K562 (cell line): Measurements from ENCODE around the gene CPA4. TPM values are rescaled to one million over a fixed set of nuclear protein-coding genes. Genes with fewer than 3 reads are reported as not detected.
A peak's percentile ranks its signal among the peaks of the same experiment; 100 is the strongest.

Experiments used
- ATAC-seq: fragments of 200-7000 bp; cut with Tn5 transposase; 3 replicates; pipeline ENCODE4 v1.9.1; 2020; ENCODE audit warnings: moderate library complexity
- BruUV-seq: library from RNA; stranded (reverse); fragments of 400-500 nt; replicated peaks from 2 replicates; lab custom pipeline; 2021; lab: Mats Ljungman, UMichigan
- CTCF ChIA-PET: fragments of 300-600 bp; formaldehyde crosslinking; extraction: SDS; loops from one replicate; lab custom pipeline; 2021; ENCODE audit warnings: low intra/inter-chr PET ratio; lab: Yijun Ruan, JAX
- POLR2A ChIA-PET: fragments of 300-600, 350-650 bp; sonication (Branson Sonifier 250); formaldehyde crosslinking; extraction: SDS; loops from one replicate; lab custom pipeline; 2021; ENCODE audit warnings: antibody characterized with exemption, inconsistent platforms; lab: Yijun Ruan, JAX
- DNase-seq, 4 experiments: peaks; one replicate each; pipeline versions ENCODE4 v3.0.0 to v3.0.0-alpha.2; 2011 to 2018; ENCODE audit warnings: low spot score in 3 of 4, mixed read lengths in 3 of 4; ENCODE audit errors: extremely low read depth in 1 of 4
- FAIRE-seq: peaks from 2 replicates; lab custom pipeline; 2011; peaks lifted over from hg19 to GRCh38; lab: Jason Lieb, UNC
- H2AFZ ChIP-seq: 2 replicates; pipeline ENCODE4 v1.6.0; 2011; ENCODE audit warnings: low read depth, low read length, control low read depth, inconsistent platforms
- H3K27ac ChIP-seq: fragments of 200-600 bp; 3 replicates; pipeline ENCODE4 v1.8.0; 2011; ENCODE audit warnings: low read depth, mild to moderate bottlenecking, control low read depth, inconsistent platforms, low read length, moderate library complexity, mixed read lengths; ENCODE audit errors: extremely low read depth
- H3K27me3 ChIP-seq, 2 experiments: fragments of 300-600 bp in 1 of 2; 2 replicates in 1 of 2; 3 replicates in 1 of 2; pipeline versions ENCODE4 v1.6.0 to v1.8.0; 2011; ENCODE audit warnings: inconsistent platforms in 2 of 2, low read length in 2 of 2, mild to moderate bottlenecking in 1 of 2, mixed read lengths in 1 of 2, moderate library complexity in 1 of 2; ENCODE audit not compliant: control insufficient read depth in 2 of 2, insufficient read depth in 2 of 2
- H3K36me3 ChIP-seq: fragments of 300-600 bp; 3 replicates; pipeline ENCODE4 v1.8.0; 2011; ENCODE audit warnings: mild to moderate bottlenecking, low read length, inconsistent platforms; ENCODE audit not compliant: control insufficient read depth, insufficient read depth
- H3K4me1 ChIP-seq, 2 experiments: fragments of 200-600 bp in 1 of 2; replicated peaks in 1 of 2; 2 replicates in 1 of 2; 3 replicates in 1 of 2; pipeline versions ENCODE4 v1.5.1 to v1.8.0; 2011; ENCODE audit warnings: inconsistent platforms in 2 of 2, low read length in 2 of 2, mild to moderate bottlenecking in 1 of 2, mixed read lengths in 1 of 2, moderate library complexity in 1 of 2; ENCODE audit not compliant: control insufficient read depth in 2 of 2, insufficient read depth in 2 of 2
- H3K4me2 ChIP-seq: 2 replicates; pipeline ENCODE4 v1.6.1; 2011; ENCODE audit warnings: low read length, control low read depth, inconsistent platforms, mixed read lengths; ENCODE audit not compliant: insufficient read depth
- H3K4me3 ChIP-seq: fragments of 200-600 bp; sonication (generic), shearing (Covaris generic); 2 replicates; pipeline ENCODE4 v1.5.1; 2016; ENCODE audit warnings: control low read depth, inconsistent platforms
- H3K79me2 ChIP-seq: fragments of 200-600 bp; 3 replicates; pipeline ENCODE4 v1.8.0; 2011; ENCODE audit warnings: low read length, inconsistent platforms; ENCODE audit not compliant: control insufficient read depth, insufficient read depth
- H3K9ac ChIP-seq, 2 experiments: 2 replicates each; pipeline versions ENCODE4 v1.6.0 to v1.6.1; 2011; ENCODE audit warnings: low read depth in 2 of 2, low read length in 2 of 2, control low read depth in 1 of 2, inconsistent platforms in 1 of 2, mild to moderate bottlenecking in 1 of 2, mixed read lengths in 1 of 2; ENCODE audit not compliant: insufficient read depth in 1 of 2
- H3K9me1 ChIP-seq: one replicate; pipeline ENCODE4 v1.6.0; 2011; ENCODE audit warnings: inconsistent platforms, mild to moderate bottlenecking, low read length, moderate library complexity; ENCODE audit not compliant: control insufficient read depth, insufficient read depth
- H3K9me3 ChIP-seq: replicated peaks from 2 replicates; pipeline ENCODE4 v1.5.1; 2011; ENCODE audit warnings: low read depth, low read length, inconsistent platforms; ENCODE audit not compliant: control insufficient read depth, insufficient read depth
- H4K20me1 ChIP-seq: replicated peaks from 2 replicates; pipeline ENCODE4 v1.6.1; 2011; ENCODE audit warnings: low read length, inconsistent platforms, mixed read lengths; ENCODE audit not compliant: control insufficient read depth, insufficient read depth
- BACH1 ChIP-seq: fragments of 200-800 bp; sonication (Bioruptor generic); IDR thresholded peaks from 2 replicates; pipeline ENCODE4 v1.6.1; 2016; ENCODE audit warnings: missing genetic modification characterization, missing compliant biosample characterization
- CBFB ChIP-seq: sonication (generic); formaldehyde crosslinking; IDR thresholded peaks from 2 replicates; pipeline ENCODE4 v1.4.0; 2020; ENCODE audit warnings: mild to moderate bottlenecking, missing genetic modification reagents
- CHD2 ChIP-seq: IDR thresholded peaks from 2 replicates; pipeline ENCODE4 v1.6.1; 2011; ENCODE audit warnings: low read depth, low read length
- FOXK2 ChIP-seq, 2 experiments: fragments of 450-650 bp; IDR thresholded peaks in 1 of 2; conservative IDR thresholded peaks in 1 of 2; 2 replicates each; pipeline ENCODE4 v1.6.1; 2016; ENCODE audit warnings: low read depth in 2 of 2, mild to moderate bottlenecking in 1 of 2
- IRF1 ChIP-seq: sonication (generic); formaldehyde crosslinking; IDR thresholded peaks from 2 replicates; pipeline ENCODE4 v1.8.0; 2022; ENCODE audit warnings: missing genetic modification reagents, mild to moderate bottlenecking, borderline replicate concordance
- KLF16 ChIP-seq: IDR thresholded peaks from 2 replicates; pipeline ENCODE4 v1.6.1; 2016; ENCODE audit warnings: antibody characterized with exemption
- MEF2A ChIP-seq: IDR thresholded peaks from 2 replicates; pipeline ENCODE4 v1.6.1; 2011; ENCODE audit warnings: low read depth, mild to moderate bottlenecking, low read length, moderate library complexity; ENCODE audit not compliant: control insufficient read depth
- MEIS2 ChIP-seq: fragments of 450-650 bp; IDR thresholded peaks from 2 replicates; pipeline ENCODE4 v1.6.1; 2014; ENCODE audit warnings: mild to moderate bottlenecking; ENCODE audit not compliant: partially characterized antibody
- NCOA4 ChIP-seq: fragments of 450-650 bp; IDR thresholded peaks from 2 replicates; pipeline ENCODE4 v1.6.1; 2018; ENCODE audit warnings: mild to moderate bottlenecking; ENCODE audit not compliant: partially characterized antibody
- NFIC ChIP-seq: fragments of 450-650 bp; IDR thresholded peaks from 2 replicates; pipeline ENCODE4 v1.6.1; 2017; ENCODE audit warnings: mild to moderate bottlenecking, inconsistent platforms
- PTBP1 ChIP-seq: fragments of 200-400 bp; formaldehyde crosslinking; IDR thresholded peaks from 2 replicates; pipeline ENCODE4 v1.6.1; 2017; ENCODE audit warnings: low read depth, low read length
- RFX1 ChIP-seq: fragments of 450-650 bp; IDR thresholded peaks from 2 replicates; pipeline ENCODE4 v1.6.1; 2016; ENCODE audit warnings: mild to moderate bottlenecking, moderate library complexity
- SIN3B ChIP-seq: fragments of 450-650 bp; IDR thresholded peaks from 2 replicates; pipeline ENCODE4 v1.6.1; 2017; ENCODE audit warnings: low read depth, mild to moderate bottlenecking, moderate library complexity
- THRB ChIP-seq: fragments of 450-650 bp; formaldehyde crosslinking; conservative IDR thresholded peaks from 2 replicates; pipeline ENCODE4 v1.4.0; 2022; ENCODE audit warnings: mild to moderate bottlenecking, missing genetic modification characterization
- ZNF146 ChIP-seq: IDR thresholded peaks from one replicate; pipeline ENCODE4 v1.6.1; 2018; ENCODE audit warnings: missing compliant biosample characterization; ENCODE audit not compliant: unreplicated experiment
- ZNF217 ChIP-seq: sonication (generic); formaldehyde crosslinking; IDR thresholded peaks from 2 replicates; pipeline ENCODE4 v1.8.0; 2022; ENCODE audit warnings: mild to moderate bottlenecking, missing genetic modification reagents
- ZNF766 ChIP-seq: fragments of 200-800 bp; sonication (Bioruptor generic); conservative IDR thresholded peaks from 2 replicates; pipeline ENCODE4 v1.6.1; 2016; ENCODE audit warnings: missing genetic modification characterization, missing compliant biosample characterization
- WGBS: fragments of 100-300 bp; shearing (Covaris generic); methylation state at CpG from one replicate; pipeline ENCODE4 v1.1.6; 2016; ENCODE audit warnings: low coverage, mixed read lengths; ENCODE audit not compliant: insufficient coverage; ENCODE audit errors: missing lambda C conversion rate; 5-methylcytosine and 5-hydroxymethylcytosine counted together
- in situ Hi-C: fragments of 300-500 bp; cut with MboI; formaldehyde crosslinking; loops from 4 replicates; pipeline ENCODE4 v1.15.0; 2018; ENCODE audit warnings: inconsistent platforms, mixed read lengths
- intact Hi-C: fragments of 100-400 bp; cut with micrococcal nuclease; formaldehyde crosslinking; loops from 2 replicates; pipeline ENCODE4 v1.14.2; 2022
- polyA plus RNA-seq, 8 experiments: library from polyadenylated mRNA; depleted of rRNA in 4 of 8; stranded (reverse) in 5 of 8; unstranded in 3 of 8; fragments of >200 nt; fragmentation: Nextera tagmentation in 2 of 8; fragmentation: Illumina TruSeq in 1 of 8; extraction: Ambion mirVana in 2 of 8; extraction: Trizol in 1 of 8; gene quantifications; 2 replicates each; pipeline versions ENCODE4 v1.2.1 to v1.2.3, GENCODE V29; 2011 to 2014; ENCODE audit warnings: inconsistent platforms in 1 of 8, missing spikeins in 1 of 8
- total RNA-seq, 7 experiments: library from RNA; depleted of rRNA in 6 of 7; stranded (reverse); fragments of >200 nt in 6 of 7; fragmentation: Illumina TruSeq in 2 of 7; extraction: Trizol in 2 of 7; gene quantifications; 2 replicates each; pipeline versions ENCODE4 v1.2.1 to v1.2.3, GENCODE V29; 2011 to 2021; ENCODE audit warnings: low replicate concordance in 1 of 7
- TF ChIP-seq, protein P1 (sequence below), 2 experiments: fragments of 150-350 bp in 1 of 2; IDR thresholded peaks; 2 replicates each; pipeline ENCODE4 v1.6.1; 2012 to 2016; ENCODE audit warnings: low read depth in 2 of 2, low read length in 2 of 2, mild to moderate bottlenecking in 1 of 2, moderate library complexity in 1 of 2

The CPA4 gene
- total and polyA plus RNA-seq, 9 of the 15 experiments (the other 6 are each of a cell fraction or from before 2014, with no cell fraction given): not detected

DNA sequence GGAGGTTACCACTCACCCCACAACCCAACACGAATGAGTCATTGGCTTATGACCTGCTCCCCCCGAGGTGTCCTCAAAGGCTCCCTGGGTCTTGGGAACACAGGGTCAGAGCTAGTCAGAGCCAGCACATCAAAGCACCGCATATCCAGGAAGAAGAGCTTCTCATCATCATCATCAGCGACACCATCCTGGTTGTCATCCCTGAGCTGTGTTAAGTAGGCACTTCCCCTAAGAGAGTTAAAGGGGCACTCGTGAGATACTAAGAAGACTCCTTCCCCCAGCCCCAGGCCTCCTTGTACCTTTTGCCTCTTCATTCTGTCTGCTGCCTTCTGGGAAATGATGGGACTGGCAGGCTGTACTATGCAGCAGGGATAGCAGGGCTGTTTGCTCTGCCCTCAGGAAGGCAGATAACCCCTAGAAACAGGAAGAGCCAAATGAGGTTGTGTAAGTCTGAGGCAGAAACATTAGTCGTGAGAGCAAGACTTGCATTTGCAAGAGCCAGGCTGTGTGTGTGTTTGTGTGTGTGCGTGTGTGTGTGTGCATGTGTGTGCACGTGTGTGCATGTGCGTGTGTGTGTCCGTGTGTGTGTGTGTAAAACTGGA lies 76.2 kb downstream of the CPA4 start:
- no peak overlapping the region for H3K4me3 ChIP-seq
- CTCF ChIA-PET: no interaction called here
- H3K4me2 ChIP-seq: no peak overlapping the region
- H3K79me2 ChIP-seq: no peaks in the 10 kb centered on the region
- no peak overlapping the region for H3K27ac ChIP-seq
- intact Hi-C loops (loop anchor here (10.0 kb wide), 1 partner anchor 294 kb away; the partner anchor contains the start of gene KLHDC10), in situ Hi-C loops (no loop called here)
- DNase-seq: no peak
- H2AFZ ChIP-seq: peak overlapping the region; percentile 29
- H4K20me1 ChIP-seq: no peaks in the 10 kb centered on the region
- POLR2A ChIA-PET: interaction anchor here (1.5 kb wide), 1 partner anchor 10 kb away, joined by 3 read pairs; no protein-coding TSS in a partner anchor
- H3K36me3 ChIP-seq: no peaks in the 10 kb centered on the region
- peaks cover 0 to 13% of the 10 kb centered on the region in 2 experiments; a peak in 2 of 5 replicates for H3K27me3 ChIP-seq
- BruUV-seq: no TSS peak
- H3K9me3 ChIP-seq: no peaks in the 10 kb centered on the region
- ATAC-seq: peak; percentile 9; the same call in 1 of the 3 replicates
- H3K9ac ChIP-seq: no peak overlapping the region
- peaks cover 9 to 11% of the 10 kb centered on the region in 2 experiments for H3K4me1 ChIP-seq
- WGBS: 7% methylated on average over 10 of the region's 10 CpGs
- no peaks in the 10 kb centered on the region for H3K9me1 ChIP-seq
- peak; percentile 15 for FAIRE-seq
- TF ChIP-seq ZNF766 (CRISPR knock-in tag): no peak
- no peak for TF ChIP-seq CHD2
- peak; percentile 28; the same call in 1 of the 2 replicates for TF ChIP-seq NFIC
- TF ChIP-seq FOXK2 (conservative IDR thresholded peaks at IDR 0.05 in 1 of 2, IDR thresholded peaks at IDR 0.05 in 1 of 2; ENCODE audit: low read depth in 2 of 2): peak in 1 of 2 experiments; percentile 33; a peak in 1 of 4 replicates
- no peak for TF ChIP-seq MEF2A
- no peak for TF ChIP-seq NCOA4
- no peak for TF ChIP-seq ZNF217
- TF ChIP-seq, protein P1, sequence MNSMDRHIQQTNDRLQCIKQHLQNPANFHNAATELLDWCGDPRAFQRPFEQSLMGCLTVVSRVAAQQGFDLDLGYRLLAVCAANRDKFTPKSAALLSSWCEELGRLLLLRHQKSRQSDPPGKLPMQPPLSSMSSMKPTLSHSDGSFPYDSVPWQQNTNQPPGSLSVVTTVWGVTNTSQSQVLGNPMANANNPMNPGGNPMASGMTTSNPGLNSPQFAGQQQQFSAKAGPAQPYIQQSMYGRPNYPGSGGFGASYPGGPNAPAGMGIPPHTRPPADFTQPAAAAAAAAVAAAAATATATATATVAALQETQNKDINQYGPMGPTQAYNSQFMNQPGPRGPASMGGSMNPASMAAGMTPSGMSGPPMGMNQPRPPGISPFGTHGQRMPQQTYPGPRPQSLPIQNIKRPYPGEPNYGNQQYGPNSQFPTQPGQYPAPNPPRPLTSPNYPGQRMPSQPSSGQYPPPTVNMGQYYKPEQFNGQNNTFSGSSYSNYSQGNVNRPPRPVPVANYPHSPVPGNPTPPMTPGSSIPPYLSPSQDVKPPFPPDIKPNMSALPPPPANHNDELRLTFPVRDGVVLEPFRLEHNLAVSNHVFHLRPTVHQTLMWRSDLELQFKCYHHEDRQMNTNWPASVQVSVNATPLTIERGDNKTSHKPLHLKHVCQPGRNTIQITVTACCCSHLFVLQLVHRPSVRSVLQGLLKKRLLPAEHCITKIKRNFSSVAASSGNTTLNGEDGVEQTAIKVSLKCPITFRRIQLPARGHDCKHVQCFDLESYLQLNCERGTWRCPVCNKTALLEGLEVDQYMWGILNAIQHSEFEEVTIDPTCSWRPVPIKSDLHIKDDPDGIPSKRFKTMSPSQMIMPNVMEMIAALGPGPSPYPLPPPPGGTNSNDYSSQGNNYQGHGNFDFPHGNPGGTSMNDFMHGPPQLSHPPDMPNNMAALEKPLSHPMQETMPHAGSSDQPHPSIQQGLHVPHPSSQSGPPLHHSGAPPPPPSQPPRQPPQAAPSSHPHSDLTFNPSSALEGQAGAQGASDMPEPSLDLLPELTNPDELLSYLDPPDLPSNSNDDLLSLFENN (IDR thresholded peaks at IDR 0.05; ENCODE audit: low read depth in 2 of 2, low read length in 2 of 2): no peak
- TF ChIP-seq THRB (CRISPR knock-in tag): peak; percentile 77; the same call in 1 of the 2 replicates
- no peak for TF ChIP-seq CBFB (CRISPR knock-in tag)
- no peak for TF ChIP-seq PTBP1
- TF ChIP-seq RFX1: no peak
- no peak for TF ChIP-seq MEIS2
- TF ChIP-seq KLF16: no peak
- no peak for TF ChIP-seq SIN3B
- no peak for TF ChIP-seq ZNF146
- no peak for TF ChIP-seq BACH1
- no peak for TF ChIP-seq IRF1
